WTC11 (cell line): ENCODE measurements around the gene VSX1. TPM values are rescaled to one million over a fixed set of nuclear protein-coding genes. Genes with fewer than 3 reads are reported as not detected.

ENCODE experiments used
- ATAC-seq: fragments of 200-7000 bp; cut with Tn5 transposase; 2 replicates; pipeline ENCODE4 v1.10.0; 2021; ENCODE audit warnings: mild to moderate bottlenecking, moderate library complexity
- CTCF ChIA-PET: fragments of 300-600 bp; sonication (Branson Sonifier 250); formaldehyde crosslinking; loops from one replicate; lab custom pipeline; 2021; ENCODE audit warnings: antibody characterized with exemption; lab: Charles Lee
- POLR2A ChIA-PET: fragments of 350-600 bp; sonication (Branson Sonifier 250); formaldehyde crosslinking; loops from one replicate; lab custom pipeline; 2021; ENCODE audit warnings: antibody characterized with exemption; lab: Charles Lee
- DNase-seq: peaks from one replicate; pipeline ENCODE4 v3.0.0; 2021; ENCODE audit warnings: low spot score
- H3K27ac Mint-ChIP-seq: 2 replicates; pipeline ENCODE4 v1.8.0; 2021; ENCODE audit warnings: mixed read lengths
- H3K27me3 Mint-ChIP-seq: 2 replicates; pipeline ENCODE4 v1.8.0; 2021; ENCODE audit warnings: low read depth, mild to moderate bottlenecking, moderate library complexity, mixed read lengths
- H3K36me3 Mint-ChIP-seq: 2 replicates; pipeline ENCODE4 v1.8.0; 2021; ENCODE audit warnings: mixed read lengths
- H3K4me1 Mint-ChIP-seq: 2 replicates; pipeline ENCODE4 v1.8.0; 2022; ENCODE audit warnings: mixed read lengths
- H3K4me3 Mint-ChIP-seq: 2 replicates; pipeline ENCODE4 v1.8.0; 2021; ENCODE audit warnings: mild to moderate bottlenecking, moderate library complexity, mixed read lengths
- H3K9me3 Mint-ChIP-seq: 2 replicates; pipeline ENCODE4 v1.8.0; 2021; ENCODE audit warnings: mixed read lengths
- ELF4 ChIP-seq: sonication (generic); formaldehyde crosslinking; IDR thresholded peaks from 2 replicates; pipeline ENCODE4 v1.8.1; 2022; ENCODE audit warnings: low read depth, mild to moderate bottlenecking, moderate library complexity, missing genetic modification reagents
- ESRRA ChIP-seq: sonication (generic); formaldehyde crosslinking; IDR thresholded peaks from 2 replicates; pipeline ENCODE4 v1.8.1; 2022; ENCODE audit warnings: mild to moderate bottlenecking, missing genetic modification reagents, borderline replicate concordance
- HMGA2 ChIP-seq: fragments of 250-450 bp; sonication (Bioruptor Pico); IDR thresholded peaks from 2 replicates; pipeline ENCODE4 v1.4.0; 2021; ENCODE audit warnings: mild to moderate bottlenecking, moderate library complexity
- NFE2L1 ChIP-seq: sonication (generic); formaldehyde crosslinking; IDR thresholded peaks from 2 replicates; pipeline ENCODE4 v1.8.1; 2023; ENCODE audit warnings: missing genetic modification reagents
- NR1H2 ChIP-seq: sonication (generic); formaldehyde crosslinking; IDR thresholded peaks from 2 replicates; pipeline ENCODE4 v1.9.0; 2021; ENCODE audit warnings: mild to moderate bottlenecking, moderate library complexity, missing genetic modification reagents
- PRRX2 ChIP-seq: fragments of 250-450 bp; sonication (Bioruptor Pico); IDR thresholded peaks from 2 replicates; pipeline ENCODE4 v1.8.0; 2021; ENCODE audit warnings: mild to moderate bottlenecking
- SOX15 ChIP-seq: fragments of 250-450 bp; sonication (Bioruptor Pico); IDR thresholded peaks from 2 replicates; pipeline ENCODE4 v1.9.0; 2021; ENCODE audit warnings: mild to moderate bottlenecking
- SP1 ChIP-seq: sonication (generic); formaldehyde crosslinking; conservative IDR thresholded peaks from 2 replicates; pipeline ENCODE4 v1.8.1; 2022; ENCODE audit warnings: missing genetic modification reagents
- TEAD4 ChIP-seq: sonication (generic); formaldehyde crosslinking; IDR thresholded peaks from 2 replicates; pipeline ENCODE4 v1.8.0; 2022; ENCODE audit warnings: mild to moderate bottlenecking, missing genetic modification reagents
- TP53 ChIP-seq: sonication (generic); formaldehyde crosslinking; IDR thresholded peaks from 2 replicates; pipeline ENCODE4 v1.8.1; 2023; ENCODE audit warnings: mild to moderate bottlenecking, missing genetic modification reagents
- ZBTB21 ChIP-seq: sonication (generic); formaldehyde crosslinking; IDR thresholded peaks from 2 replicates; pipeline ENCODE4 v1.8.1; 2023; ENCODE audit warnings: mild to moderate bottlenecking, missing genetic modification reagents, borderline replicate concordance
- ZNF219 ChIP-seq: sonication (generic); formaldehyde crosslinking; IDR thresholded peaks from 2 replicates; pipeline ENCODE4 v1.8.0; 2023; ENCODE audit warnings: missing genetic modification reagents, mild to moderate bottlenecking, borderline replicate concordance
- ZNF263 ChIP-seq: sonication (generic); formaldehyde crosslinking; IDR thresholded peaks from 2 replicates; pipeline ENCODE4 v1.8.1; 2022; ENCODE audit warnings: low read depth, mild to moderate bottlenecking, moderate library complexity, missing genetic modification reagents
- ZNF671 ChIP-seq: fragments of 250-450 bp; sonication (Bioruptor Pico); IDR thresholded peaks from 2 replicates; pipeline ENCODE4 v1.8.0; 2021; ENCODE audit warnings: mild to moderate bottlenecking
- total RNA-seq: library from RNA; stranded (reverse); gene quantifications from 3 replicates; pipeline ENCODE4 v1.2.3, GENCODE V29; 2021
- TF ChIP-seq, protein P1 (sequence below): sonication (generic); formaldehyde crosslinking; IDR thresholded peaks from 2 replicates; pipeline ENCODE4 v1.8.1; 2023; ENCODE audit warnings: mild to moderate bottlenecking, moderate library complexity, missing genetic modification reagents
- TF ChIP-seq, protein P2 (sequence below): sonication (generic); formaldehyde crosslinking; IDR thresholded peaks from 2 replicates; pipeline ENCODE4 v1.8.0; 2022; ENCODE audit warnings: mild to moderate bottlenecking, missing genetic modification reagents
- TF ChIP-seq, protein P3 (sequence below): sonication (generic); formaldehyde crosslinking; IDR thresholded peaks from 2 replicates; pipeline ENCODE4 v1.8.1; 2023; ENCODE audit warnings: mild to moderate bottlenecking, missing genetic modification reagents
- TF ChIP-seq, protein P4 (sequence below): fragments of 250-450 bp; sonication (Bioruptor Pico); conservative IDR thresholded peaks from 2 replicates; pipeline ENCODE4 v1.9.0; 2021; ENCODE audit warnings: mild to moderate bottlenecking
- TF ChIP-seq, protein P5 (sequence below): sonication (generic); formaldehyde crosslinking; conservative IDR thresholded peaks from 2 replicates; pipeline ENCODE4 v1.8.1; 2023; ENCODE audit warnings: mild to moderate bottlenecking, low read depth, missing genetic modification reagents, moderate library complexity
- TF ChIP-seq, protein P6 (sequence below): sonication (generic); formaldehyde crosslinking; IDR thresholded peaks from 2 replicates; pipeline ENCODE4 v1.8.1; 2023; ENCODE audit warnings: mild to moderate bottlenecking, missing genetic modification reagents, moderate library complexity
- TF ChIP-seq, protein P7 (sequence below): sonication (generic); formaldehyde crosslinking; IDR thresholded peaks from 2 replicates; pipeline ENCODE4 v1.8.0; 2023; ENCODE audit warnings: mild to moderate bottlenecking, missing genetic modification reagents
- TF ChIP-seq, protein P8 (sequence below): sonication (generic); formaldehyde crosslinking; IDR thresholded peaks from 2 replicates; pipeline ENCODE4 v1.8.1; 2023; ENCODE audit warnings: mild to moderate bottlenecking, missing genetic modification reagents, moderate library complexity

Gene VSX1
- total RNA-seq, 1 experiment from 2014 or later: not detected

DNA sequence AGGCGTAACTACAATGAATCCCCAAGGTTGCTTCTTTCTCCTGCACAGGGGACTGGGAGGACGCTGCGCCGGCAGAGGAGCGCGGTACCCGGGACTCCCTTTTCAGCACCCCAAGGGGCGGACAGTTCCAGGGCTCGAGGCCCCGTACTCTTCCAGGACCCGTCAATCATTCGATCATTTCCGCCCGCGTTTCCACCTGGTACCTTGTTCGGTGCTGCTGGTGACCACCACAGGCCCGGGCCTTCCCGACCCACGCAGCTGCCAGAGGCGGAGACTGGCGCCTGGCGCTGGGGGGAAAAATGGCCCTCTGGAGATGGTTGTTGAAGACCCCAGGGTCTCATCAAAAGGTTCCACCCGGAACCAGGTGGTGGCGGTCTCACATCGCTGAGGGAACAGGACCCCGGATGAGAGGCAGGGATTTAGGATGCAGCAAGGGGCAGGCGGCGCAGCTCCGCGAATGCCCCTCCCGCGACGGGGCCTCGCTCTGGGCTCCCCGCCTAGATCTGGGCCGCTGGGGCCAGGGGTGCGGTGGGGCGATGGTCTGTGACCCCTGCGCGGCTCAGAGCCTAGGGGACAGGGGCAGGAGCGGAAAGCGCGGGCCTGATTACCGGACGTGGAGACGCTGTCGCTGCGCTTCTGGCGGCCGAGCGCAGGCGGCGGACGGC lies 744 bp downstream of the VSX1 start (continued):
- peak; percentile 53; the same call in 1 of the 2 replicates for TF ChIP-seq ESRRA
- TF ChIP-seq TEAD4 (CRISPR knock-in tag): 0 out of 2 replicates have a peak, but pooled peaks have one; percentile 64
- no peak for TF ChIP-seq HMGA2 (CRISPR knock-in tag)
- TF ChIP-seq ZNF263: peak; percentile 40; the same call in 1 of the 2 replicates
- peak; percentile 43; the same call in 1 of the 2 replicates for TF ChIP-seq NR1H2 (CRISPR knock-in tag)
- TF ChIP-seq, protein P1, sequence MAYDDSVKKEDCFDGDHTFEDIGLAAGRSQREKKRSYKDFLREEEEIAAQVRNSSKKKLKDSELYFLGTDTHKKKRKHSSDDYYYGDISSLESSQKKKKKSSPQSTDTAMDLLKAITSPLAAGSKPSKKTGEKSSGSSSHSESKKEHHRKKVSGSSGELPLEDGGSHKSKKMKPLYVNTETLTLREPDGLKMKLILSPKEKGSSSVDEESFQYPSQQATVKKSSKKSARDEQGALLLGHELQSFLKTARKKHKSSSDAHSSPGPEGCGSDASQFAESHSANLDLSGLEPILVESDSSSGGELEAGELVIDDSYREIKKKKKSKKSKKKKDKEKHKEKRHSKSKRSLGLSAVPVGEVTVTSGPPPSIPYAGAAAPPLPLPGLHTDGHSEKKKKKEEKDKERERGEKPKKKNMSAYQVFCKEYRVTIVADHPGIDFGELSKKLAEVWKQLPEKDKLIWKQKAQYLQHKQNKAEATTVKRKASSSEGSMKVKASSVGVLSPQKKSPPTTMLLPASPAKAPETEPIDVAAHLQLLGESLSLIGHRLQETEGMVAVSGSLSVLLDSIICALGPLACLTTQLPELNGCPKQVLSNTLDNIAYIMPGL (CRISPR knock-in tag): peak; percentile 72; the same call in 1 of the 2 replicates
- peak; percentile 72; the same call in 1 of the 2 replicates for TF ChIP-seq NFE2L1 (CRISPR knock-in tag)
- TF ChIP-seq, protein P2, sequence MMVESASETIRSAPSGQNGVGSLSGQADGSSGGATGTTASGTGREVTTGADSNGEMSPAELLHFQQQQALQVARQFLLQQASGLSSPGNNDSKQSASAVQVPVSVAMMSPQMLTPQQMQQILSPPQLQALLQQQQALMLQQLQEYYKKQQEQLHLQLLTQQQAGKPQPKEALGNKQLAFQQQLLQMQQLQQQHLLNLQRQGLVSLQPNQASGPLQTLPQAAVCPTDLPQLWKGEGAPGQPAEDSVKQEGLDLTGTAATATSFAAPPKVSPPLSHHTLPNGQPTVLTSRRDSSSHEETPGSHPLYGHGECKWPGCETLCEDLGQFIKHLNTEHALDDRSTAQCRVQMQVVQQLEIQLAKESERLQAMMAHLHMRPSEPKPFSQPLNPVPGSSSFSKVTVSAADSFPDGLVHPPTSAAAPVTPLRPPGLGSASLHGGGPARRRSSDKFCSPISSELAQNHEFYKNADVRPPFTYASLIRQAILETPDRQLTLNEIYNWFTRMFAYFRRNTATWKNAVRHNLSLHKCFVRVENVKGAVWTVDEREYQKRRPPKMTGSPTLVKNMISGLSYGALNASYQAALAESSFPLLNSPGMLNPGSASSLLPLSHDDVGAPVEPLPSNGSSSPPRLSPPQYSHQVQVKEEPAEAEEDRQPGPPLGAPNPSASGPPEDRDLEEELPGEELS: peak; percentile 80
- TF ChIP-seq, protein P3, sequence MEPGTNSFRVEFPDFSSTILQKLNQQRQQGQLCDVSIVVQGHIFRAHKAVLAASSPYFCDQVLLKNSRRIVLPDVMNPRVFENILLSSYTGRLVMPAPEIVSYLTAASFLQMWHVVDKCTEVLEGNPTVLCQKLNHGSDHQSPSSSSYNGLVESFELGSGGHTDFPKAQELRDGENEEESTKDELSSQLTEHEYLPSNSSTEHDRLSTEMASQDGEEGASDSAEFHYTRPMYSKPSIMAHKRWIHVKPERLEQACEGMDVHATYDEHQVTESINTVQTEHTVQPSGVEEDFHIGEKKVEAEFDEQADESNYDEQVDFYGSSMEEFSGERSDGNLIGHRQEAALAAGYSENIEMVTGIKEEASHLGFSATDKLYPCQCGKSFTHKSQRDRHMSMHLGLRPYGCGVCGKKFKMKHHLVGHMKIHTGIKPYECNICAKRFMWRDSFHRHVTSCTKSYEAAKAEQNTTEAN (CRISPR knock-in tag): 0 out of 2 replicates have a peak, but pooled peaks have one; percentile 81
- TF ChIP-seq SP1 (CRISPR knock-in tag): no peak
- peak; percentile 39; the same call in 1 of the 2 replicates for TF ChIP-seq TP53 (CRISPR knock-in tag)

DNA sequence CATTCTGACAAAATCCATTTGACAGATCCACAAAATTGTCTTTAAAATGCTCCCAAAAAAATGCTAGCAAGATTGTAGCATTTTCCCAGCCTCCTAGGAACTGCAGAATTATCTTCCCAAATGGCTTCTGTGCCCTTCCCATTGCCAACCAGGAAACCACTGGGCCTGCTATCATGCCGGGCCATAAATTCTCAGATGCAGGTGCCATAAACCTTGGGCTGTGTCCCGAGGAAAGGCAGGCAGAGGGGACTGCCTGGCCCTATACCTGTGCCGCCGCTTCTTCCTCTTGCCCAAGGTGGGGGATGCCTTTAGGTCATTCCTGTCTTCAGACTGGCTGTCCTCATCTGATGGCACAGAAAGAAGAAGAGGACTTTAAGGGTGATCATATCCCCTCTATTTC lies 2.8 kb downstream of the VSX1 start:
- DNase-seq (no peak), ATAC-seq (no peak)
- no peak overlapping the region for H3K4me3 Mint-ChIP-seq
- no peaks in the 10 kb centered on the region for H3K9me3 Mint-ChIP-seq
- H3K4me1 Mint-ChIP-seq: peaks cover 22% of the 10 kb centered on the region
- no peaks in the 10 kb centered on the region for H3K36me3 Mint-ChIP-seq
- ChIA-PET CTCF (interaction anchor here (0.9 to 2.1 kb wide), 3 partner anchors 13 to 168 kb away, joined by 3 to 11 read pairs (median 3); partner anchors contain the start of gene PYGB), POLR2A (no interaction called here)
- H3K27ac Mint-ChIP-seq: no peak overlapping the region
- H3K27me3 Mint-ChIP-seq: peaks cover 73% of the 10 kb centered on the region
- TF ChIP-seq ZBTB21 (CRISPR knock-in tag): no peak
- TF ChIP-seq SOX15 (CRISPR knock-in tag): no peak
- TF ChIP-seq, protein P4, sequence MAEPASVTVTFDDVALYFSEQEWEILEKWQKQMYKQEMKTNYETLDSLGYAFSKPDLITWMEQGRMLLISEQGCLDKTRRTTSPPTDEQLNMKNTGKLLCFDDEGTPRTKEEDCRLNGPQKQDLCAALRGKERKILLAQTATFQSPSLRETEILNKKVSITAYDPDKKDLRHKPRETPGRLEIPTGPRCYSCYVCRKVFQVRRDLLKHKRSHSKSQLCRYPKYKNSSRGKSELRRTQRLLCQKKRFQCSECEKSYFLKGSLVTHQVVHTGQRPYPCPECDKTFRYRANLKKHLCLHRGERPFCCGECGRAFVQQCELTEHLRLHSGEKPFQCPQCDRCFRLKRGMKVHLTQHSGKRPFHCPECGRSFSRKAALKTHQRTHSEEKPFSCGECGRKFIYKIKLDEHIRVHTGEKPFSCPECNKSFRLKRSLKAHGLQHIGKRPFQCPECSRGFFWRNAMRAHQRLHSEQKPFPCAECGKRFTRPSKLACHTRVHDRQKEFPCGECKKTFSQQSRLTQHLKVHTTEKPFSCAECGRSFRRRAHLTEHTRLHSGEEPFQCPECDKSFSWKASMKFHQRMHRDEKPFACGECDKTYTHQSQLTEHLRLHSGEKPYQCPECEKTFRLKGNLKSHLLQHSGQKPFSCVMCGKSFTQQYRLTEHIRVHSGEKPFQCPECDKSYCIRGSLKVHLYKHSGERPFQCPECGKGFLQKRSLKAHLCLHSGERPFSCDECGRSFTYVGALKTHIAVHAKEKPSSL (CRISPR knock-in tag): no peak
- no peak for TF ChIP-seq ELF4 (CRISPR knock-in tag)
- no peak for TF ChIP-seq ZNF219 (CRISPR knock-in tag)
- no peak for TF ChIP-seq PRRX2 (CRISPR knock-in tag)
- TF ChIP-seq, protein P5, sequence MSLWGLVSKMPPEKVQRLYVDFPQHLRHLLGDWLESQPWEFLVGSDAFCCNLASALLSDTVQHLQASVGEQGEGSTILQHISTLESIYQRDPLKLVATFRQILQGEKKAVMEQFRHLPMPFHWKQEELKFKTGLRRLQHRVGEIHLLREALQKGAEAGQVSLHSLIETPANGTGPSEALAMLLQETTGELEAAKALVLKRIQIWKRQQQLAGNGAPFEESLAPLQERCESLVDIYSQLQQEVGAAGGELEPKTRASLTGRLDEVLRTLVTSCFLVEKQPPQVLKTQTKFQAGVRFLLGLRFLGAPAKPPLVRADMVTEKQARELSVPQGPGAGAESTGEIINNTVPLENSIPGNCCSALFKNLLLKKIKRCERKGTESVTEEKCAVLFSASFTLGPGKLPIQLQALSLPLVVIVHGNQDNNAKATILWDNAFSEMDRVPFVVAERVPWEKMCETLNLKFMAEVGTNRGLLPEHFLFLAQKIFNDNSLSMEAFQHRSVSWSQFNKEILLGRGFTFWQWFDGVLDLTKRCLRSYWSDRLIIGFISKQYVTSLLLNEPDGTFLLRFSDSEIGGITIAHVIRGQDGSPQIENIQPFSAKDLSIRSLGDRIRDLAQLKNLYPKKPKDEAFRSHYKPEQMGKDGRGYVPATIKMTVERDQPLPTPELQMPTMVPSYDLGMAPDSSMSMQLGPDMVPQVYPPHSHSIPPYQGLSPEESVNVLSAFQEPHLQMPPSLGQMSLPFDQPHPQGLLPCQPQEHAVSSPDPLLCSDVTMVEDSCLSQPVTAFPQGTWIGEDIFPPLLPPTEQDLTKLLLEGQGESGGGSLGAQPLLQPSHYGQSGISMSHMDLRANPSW (CRISPR knock-in tag): no peak
- TF ChIP-seq, protein P6, sequence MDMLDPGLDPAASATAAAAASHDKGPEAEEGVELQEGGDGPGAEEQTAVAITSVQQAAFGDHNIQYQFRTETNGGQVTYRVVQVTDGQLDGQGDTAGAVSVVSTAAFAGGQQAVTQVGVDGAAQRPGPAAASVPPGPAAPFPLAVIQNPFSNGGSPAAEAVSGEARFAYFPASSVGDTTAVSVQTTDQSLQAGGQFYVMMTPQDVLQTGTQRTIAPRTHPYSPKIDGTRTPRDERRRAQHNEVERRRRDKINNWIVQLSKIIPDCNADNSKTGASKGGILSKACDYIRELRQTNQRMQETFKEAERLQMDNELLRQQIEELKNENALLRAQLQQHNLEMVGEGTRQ (CRISPR knock-in tag): no peak
- TF ChIP-seq, protein P7, sequence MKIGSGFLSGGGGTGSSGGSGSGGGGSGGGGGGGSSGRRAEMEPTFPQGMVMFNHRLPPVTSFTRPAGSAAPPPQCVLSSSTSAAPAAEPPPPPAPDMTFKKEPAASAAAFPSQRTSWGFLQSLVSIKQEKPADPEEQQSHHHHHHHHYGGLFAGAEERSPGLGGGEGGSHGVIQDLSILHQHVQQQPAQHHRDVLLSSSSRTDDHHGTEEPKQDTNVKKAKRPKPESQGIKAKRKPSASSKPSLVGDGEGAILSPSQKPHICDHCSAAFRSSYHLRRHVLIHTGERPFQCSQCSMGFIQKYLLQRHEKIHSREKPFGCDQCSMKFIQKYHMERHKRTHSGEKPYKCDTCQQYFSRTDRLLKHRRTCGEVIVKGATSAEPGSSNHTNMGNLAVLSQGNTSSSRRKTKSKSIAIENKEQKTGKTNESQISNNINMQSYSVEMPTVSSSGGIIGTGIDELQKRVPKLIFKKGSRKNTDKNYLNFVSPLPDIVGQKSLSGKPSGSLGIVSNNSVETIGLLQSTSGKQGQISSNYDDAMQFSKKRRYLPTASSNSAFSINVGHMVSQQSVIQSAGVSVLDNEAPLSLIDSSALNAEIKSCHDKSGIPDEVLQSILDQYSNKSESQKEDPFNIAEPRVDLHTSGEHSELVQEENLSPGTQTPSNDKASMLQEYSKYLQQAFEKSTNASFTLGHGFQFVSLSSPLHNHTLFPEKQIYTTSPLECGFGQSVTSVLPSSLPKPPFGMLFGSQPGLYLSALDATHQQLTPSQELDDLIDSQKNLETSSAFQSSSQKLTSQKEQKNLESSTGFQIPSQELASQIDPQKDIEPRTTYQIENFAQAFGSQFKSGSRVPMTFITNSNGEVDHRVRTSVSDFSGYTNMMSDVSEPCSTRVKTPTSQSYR (CRISPR knock-in tag): no peak
- no peak for TF ChIP-seq ZNF671 (CRISPR knock-in tag)
- TF ChIP-seq, protein P8, sequence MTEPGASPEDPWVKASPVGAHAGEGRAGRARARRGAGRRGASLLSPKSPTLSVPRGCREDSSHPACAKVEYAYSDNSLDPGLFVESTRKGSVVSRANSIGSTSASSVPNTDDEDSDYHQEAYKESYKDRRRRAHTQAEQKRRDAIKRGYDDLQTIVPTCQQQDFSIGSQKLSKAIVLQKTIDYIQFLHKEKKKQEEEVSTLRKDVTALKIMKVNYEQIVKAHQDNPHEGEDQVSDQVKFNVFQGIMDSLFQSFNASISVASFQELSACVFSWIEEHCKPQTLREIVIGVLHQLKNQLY: no peak
